CD4-positive, CD25-positive, alpha-beta regulatory T cell (primary cell): Measurements from ENCODE around the gene DLG2. TPM values are rescaled to one million over a fixed set of nuclear protein-coding genes. Genes with fewer than 3 reads are reported as not detected.
"Not testable (repeated sequence)": the region's sequence is repeated elsewhere in the genome, so short reads cannot be mapped to it uniquely, and the experiment has no call there.

Source experiments
- ATAC-seq, 2 donors: fragments of 150-1000 bp; cut with Tn5 transposase; one replicate each; pipeline ENCODE4 v1.10.0; 2021; ENCODE audit warnings: low read depth in 2 of 2, moderate number of reproducible peaks in 2 of 2, moderate library complexity in 1 of 2
- DNase-seq, 3 donors: peaks; one replicate each; pipeline versions ENCODE4 v3.0.0 to v3.0.0-alpha.2; 2012 to 2022; ENCODE audit warnings: mixed read lengths in 1 of 3
- H3K27ac ChIP-seq: one replicate; pipeline ENCODE4 v1.7.0; 2013; ENCODE audit warnings: mild to moderate bottlenecking, low read length; ENCODE audit not compliant: insufficient read depth, poor library complexity, severe bottlenecking
- H3K27me3 ChIP-seq: one replicate; pipeline ENCODE4 v1.7.0; 2013; ENCODE audit warnings: low read length; ENCODE audit not compliant: control insufficient read depth, insufficient read depth
- H3K36me3 ChIP-seq: one replicate; pipeline ENCODE4 v1.7.0; 2013; ENCODE audit warnings: mild to moderate bottlenecking, low read length, moderate library complexity; ENCODE audit not compliant: control insufficient read depth, insufficient read depth
- H3K4me1 ChIP-seq: 2 replicates; pipeline ENCODE4 v1.7.0; 2013; ENCODE audit warnings: mild to moderate bottlenecking, low read length; ENCODE audit not compliant: insufficient read depth, control insufficient read depth, poor library complexity, severe bottlenecking
- H3K4me3 ChIP-seq: one replicate; pipeline ENCODE4 v1.7.0; 2013; ENCODE audit warnings: low read depth, mild to moderate bottlenecking, low read length, moderate library complexity
- H3K9me3 ChIP-seq, 2 experiments: 1 replicate in 1 of 2; 2 replicates in 1 of 2; pipeline ENCODE4 v1.7.0; 2013; ENCODE audit warnings: low read length in 2 of 2, mild to moderate bottlenecking in 1 of 2, moderate library complexity in 1 of 2; ENCODE audit not compliant: control insufficient read depth in 2 of 2
- H3K27ac Mint-ChIP-seq, 3 donors: one replicate each; pipeline ENCODE4 v1.8.0; 2020 to 2022; ENCODE audit warnings: mild to moderate bottlenecking in 3 of 3, mixed read lengths in 3 of 3, moderate library complexity in 2 of 3
- H3K27me3 Mint-ChIP-seq: one replicate; pipeline ENCODE4 v1.8.0; 2022; ENCODE audit warnings: mild to moderate bottlenecking, mixed read lengths
- H3K36me3 Mint-ChIP-seq: one replicate; pipeline ENCODE4 v1.8.0; 2020; ENCODE audit warnings: mixed read lengths
- H3K4me1 Mint-ChIP-seq, 4 donors: one replicate each; pipeline ENCODE4 v1.8.0; 2020 to 2022; ENCODE audit warnings: mixed read lengths in 4 of 4, mild to moderate bottlenecking in 1 of 4
- H3K4me3 Mint-ChIP-seq, 4 donors: one replicate each; pipeline ENCODE4 v1.8.0; 2020 to 2022; ENCODE audit warnings: mild to moderate bottlenecking in 4 of 4, mixed read lengths in 4 of 4, moderate library complexity in 3 of 4
- H3K9me3 Mint-ChIP-seq, 7 donors: one replicate each; pipeline ENCODE4 v1.8.0; 2020 to 2022; ENCODE audit warnings: mixed read lengths in 7 of 7, mild to moderate bottlenecking in 3 of 7, moderate library complexity in 2 of 7
- polyA plus RNA-seq, 4 donors: library from polyadenylated mRNA; unstranded; fragments of 300-500 nt; fragmentation: Illumina TruSeq; gene quantifications; one replicate each; pipeline ENCODE4 v1.2.3, GENCODE V29; 2021
- total RNA-seq: library from RNA; stranded (reverse); gene quantifications from one replicate; pipeline ENCODE4 v1.2.3, GENCODE V29; 2022

DLG2 gene
- total and polyA plus RNA-seq, 5 donors from 2014 or later, result 0.26 to 2.0 (median 0.94) TPM

GRCh38 chr11:85349539-85349938 lies 277.6 kb downstream of the DLG2 start:
- H3K36me3 Mint-ChIP-seq, H3K4me1 ChIP-seq, H3K4me3 ChIP-seq, H3K4me3 Mint-ChIP-seq, H3K9me3 ChIP-seq, ATAC-seq, H3K27me3 Mint-ChIP-seq, H3K27ac Mint-ChIP-seq, H3K4me1 Mint-ChIP-seq, H3K36me3 ChIP-seq, H3K27ac ChIP-seq, DNase-seq, H3K27me3 ChIP-seq: not testable (repeated sequence)
- H3K9me3 Mint-ChIP-seq, result peaks cover under 1 to 42% (median 6%) of the 10 kb centered on the region in 7 donors

GRCh38 chr11:85348945-85349344 lies 278.2 kb downstream of the DLG2 start:
- no peaks in the 10 kb centered on the region for H3K27me3 ChIP-seq
- no peak overlapping the region for H3K4me3 ChIP-seq
- H3K27ac ChIP-seq, result no peak overlapping the region
- Mint-ChIP-seq H3K9me3 (peaks cover 0 to 40% (median 5%) of the 10 kb centered on the region in 7 donors), H3K27me3 (no peaks in the 10 kb centered on the region), H3K4me1 (no peaks in the 10 kb centered on the region), H3K36me3 (no peaks in the 10 kb centered on the region), H3K27ac (no peak overlapping the region), H3K4me3 (no peak overlapping the region)
- ATAC-seq, result no peak
- peaks cover 4% of the 10 kb centered on the region in 2 experiments for H3K9me3 ChIP-seq
- no peak for DNase-seq
- no peaks in the 10 kb centered on the region for H3K36me3 ChIP-seq
- H3K4me1 ChIP-seq, result no peaks in the 10 kb centered on the region

- Mint-ChIP-seq H3K4me3 (no peak overlapping the region), H3K4me1 (no peaks in the 10 kb centered on the region), H3K36me3 (no peaks in the 10 kb centered on the region), H3K27me3 (no peaks in the 10 kb centered on the region), H3K9me3 (peaks cover 0 to 39% (median 8%) of the 10 kb centered on the region in 7 donors), H3K27ac (no peak overlapping the region)
- no peak for ATAC-seq
- H3K9me3 ChIP-seq, result peaks cover 4 to 8% of the 10 kb centered on the region in 2 experiments
- no peak for DNase-seq
- no peak overlapping the region for H3K4me3 ChIP-seq
- no peaks in the 10 kb centered on the region for H3K27me3 ChIP-seq
- no peaks in the 10 kb centered on the region for H3K36me3 ChIP-seq
- H3K27ac ChIP-seq, result no peak overlapping the region
- H3K4me1 ChIP-seq, result no peaks in the 10 kb centered on the region
These were observed 279.9 kb downstream of the DLG2 start for GRCh38 chr11:85347291-85347690.

DNA sequence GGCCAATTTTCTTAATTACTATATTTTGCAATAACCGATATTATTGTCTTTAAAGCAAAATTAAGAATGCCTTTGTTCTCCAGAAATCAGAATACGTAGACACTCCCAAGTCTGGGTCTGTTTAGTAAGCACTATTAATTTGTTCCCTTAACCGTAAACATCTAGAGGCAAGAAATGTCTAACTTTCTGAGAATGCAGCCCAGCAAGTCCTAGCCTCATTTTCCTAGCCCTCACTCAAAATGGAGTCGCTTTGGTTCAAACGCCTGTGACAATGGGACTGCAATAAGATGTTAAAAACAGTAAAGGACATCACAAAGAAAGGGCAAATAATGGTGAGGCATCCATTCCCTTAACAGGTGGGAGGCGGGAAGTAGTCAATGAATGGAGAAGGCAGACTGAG lies 280.7 kb downstream of the DLG2 start:
- H3K27me3 Mint-ChIP-seq, result no peaks in the 10 kb centered on the region
- no peak overlapping the region for H3K4me3 ChIP-seq
- no peaks in the 10 kb centered on the region for H3K36me3 ChIP-seq
- no peaks in the 10 kb centered on the region for H3K27me3 ChIP-seq
- H3K27ac Mint-ChIP-seq, result no peak overlapping the region
- peaks cover 0 to 39% (median 8%) of the 10 kb centered on the region in 7 donors for H3K9me3 Mint-ChIP-seq
- ATAC-seq (no peak), DNase-seq (no peak)
- H3K27ac ChIP-seq, result no peak overlapping the region
- peaks cover 4 to 8% of the 10 kb centered on the region in 2 experiments for H3K9me3 ChIP-seq
- no peaks in the 10 kb centered on the region for H3K36me3 Mint-ChIP-seq
- no peak overlapping the region for H3K4me3 Mint-ChIP-seq
- H3K4me1 ChIP-seq, result no peaks in the 10 kb centered on the region
- H3K4me1 Mint-ChIP-seq, result no peaks in the 10 kb centered on the region

DNA sequence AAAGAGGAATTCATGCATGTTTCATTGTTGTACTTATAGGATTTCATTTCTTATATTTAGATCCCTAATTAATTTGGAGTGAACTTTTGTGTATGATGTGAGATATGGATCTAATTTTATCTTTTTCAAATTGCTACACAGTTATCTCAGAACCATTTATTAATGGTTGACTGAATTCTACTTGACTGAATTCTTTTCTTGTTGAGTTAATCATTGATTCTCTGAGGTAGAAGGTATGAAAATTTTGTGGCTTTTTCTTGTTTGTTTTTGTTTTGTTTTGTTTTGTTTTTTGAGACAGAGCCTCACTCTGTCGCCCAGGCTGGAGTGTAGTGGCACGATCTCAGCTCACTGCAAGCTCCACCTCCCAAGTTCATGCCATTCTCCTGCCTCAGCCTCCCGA lies 286.3 kb downstream of the DLG2 start:
- not testable (repeated sequence) for H3K27ac Mint-ChIP-seq, H3K36me3 ChIP-seq, H3K27ac ChIP-seq, H3K27me3 Mint-ChIP-seq, H3K36me3 Mint-ChIP-seq, H3K9me3 ChIP-seq, H3K4me3 ChIP-seq, ATAC-seq, DNase-seq, H3K4me1 Mint-ChIP-seq, H3K4me1 ChIP-seq, H3K4me3 Mint-ChIP-seq, H3K27me3 ChIP-seq
- peaks cover 4 to 29% (median 11%) of the 10 kb centered on the region in 7 donors for H3K9me3 Mint-ChIP-seq

DNA sequence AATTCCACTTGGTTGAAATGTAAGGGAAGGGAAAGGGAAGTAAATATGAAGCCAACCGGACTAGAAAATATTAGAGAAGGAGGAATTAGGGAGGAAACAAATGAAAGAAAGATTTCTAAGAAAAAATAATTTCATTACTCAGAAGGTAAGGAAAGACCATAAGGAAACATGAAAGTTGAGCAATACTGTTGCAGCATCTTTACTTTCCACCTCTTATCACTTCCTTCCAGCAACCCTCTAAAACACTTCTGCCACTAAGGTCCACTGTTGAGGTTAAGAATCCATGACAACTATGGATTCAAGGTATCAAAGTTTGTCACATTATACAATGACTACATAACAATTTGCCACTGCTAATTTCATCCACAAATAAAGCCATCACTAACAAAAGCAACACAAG lies 308.6 kb downstream of the DLG2 start:
- ATAC-seq, result no peak
- no peaks in the 10 kb centered on the region for H3K4me1 Mint-ChIP-seq
- DNase-seq, result no peak
- no peaks in the 10 kb centered on the region for H3K9me3 ChIP-seq
- no peak overlapping the region for H3K4me3 Mint-ChIP-seq
- no peaks in the 10 kb centered on the region for H3K27me3 ChIP-seq
- H3K9me3 Mint-ChIP-seq, result peaks cover 0 to 10% (median 2%) of the 10 kb centered on the region in 7 donors
- no peaks in the 10 kb centered on the region for H3K27me3 Mint-ChIP-seq
- no peaks in the 10 kb centered on the region for H3K36me3 ChIP-seq
- H3K27ac ChIP-seq, result no peak overlapping the region
- no peak overlapping the region for H3K4me3 ChIP-seq
- no peaks in the 10 kb centered on the region for H3K4me1 ChIP-seq
- no peaks in the 10 kb centered on the region for H3K36me3 Mint-ChIP-seq
- no peak overlapping the region for H3K27ac Mint-ChIP-seq

DNA sequence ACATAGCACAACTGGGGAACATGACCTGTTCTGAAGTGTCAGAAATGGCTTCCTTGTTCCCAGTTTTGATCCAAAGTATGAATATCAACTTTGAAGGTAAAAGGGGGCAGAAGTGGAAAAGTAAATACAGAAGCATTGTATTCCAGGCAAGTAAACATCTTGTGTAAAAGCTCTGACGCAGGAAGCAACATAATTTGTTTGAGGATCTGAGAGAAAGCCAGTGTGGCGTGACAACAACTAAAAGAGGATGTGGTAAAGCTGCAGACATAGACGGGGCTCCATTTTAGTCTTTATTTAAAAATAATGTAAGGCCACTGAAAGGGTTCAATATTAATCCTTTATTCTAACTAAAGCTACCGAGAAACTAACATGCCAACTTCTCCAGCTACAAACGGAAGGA lies 310.2 kb downstream of the DLG2 start:
- Mint-ChIP-seq H3K4me1 (no peaks in the 10 kb centered on the region), H3K36me3 (no peaks in the 10 kb centered on the region), H3K4me3 (no peak overlapping the region), H3K27me3 (no peaks in the 10 kb centered on the region), H3K27ac (no peak overlapping the region), H3K9me3 (peaks cover 1 to 10% (median 3%) of the 10 kb centered on the region in 7 donors)
- Histone ChIP-seq H3K36me3 (no peaks in the 10 kb centered on the region), H3K27me3 (no peaks in the 10 kb centered on the region), H3K9me3 (no peaks in the 10 kb centered on the region), H3K27ac (no peak overlapping the region), H3K4me3 (no peak overlapping the region), H3K4me1 (no peaks in the 10 kb centered on the region)
- ATAC-seq, result no peak
- DNase-seq, result no peak

GRCh38 chr11:85313741-85314140 lies 313.4 kb downstream of the DLG2 start:
- H3K27me3 Mint-ChIP-seq, result no peaks in the 10 kb centered on the region

More at GRCh38 chr11:85313741-85314140, 313.4 kb downstream of the DLG2 start:
- Histone ChIP-seq H3K4me1 (no peaks in the 10 kb centered on the region), H3K27ac (no peak overlapping the region), H3K4me3 (no peak overlapping the region), H3K27me3 (no peaks in the 10 kb centered on the region), H3K36me3 (no peaks in the 10 kb centered on the region), H3K9me3 (no peaks in the 10 kb centered on the region)
- no peak for DNase-seq
- no peak for ATAC-seq
- Mint-ChIP-seq H3K4me1 (no peaks in the 10 kb centered on the region), H3K36me3 (no peaks in the 10 kb centered on the region), H3K4me3 (no peak overlapping the region), H3K27ac (no peak overlapping the region), H3K9me3 (peaks cover 3 to 15% (median 10%) of the 10 kb centered on the region in 7 donors)
